Stimulated activated CD4-positive, alpha-beta T cell treated with anti-CD3 and anti-CD28 coated beads, Interleukin-15, amount 100 ng/mL, for 1 hour (primary cell): ENCODE results near the gene KCTD4.
"Not testable (repeated sequence)": the region's sequence is repeated elsewhere in the genome, so short reads cannot be mapped to it uniquely, and the experiment has no call there.

Source experiments
- DNase-seq, 2 donors: peaks; one replicate each; pipeline ENCODE4 v3.0.0-alpha.2; 2020; ENCODE audit warnings: low read depth in 1 of 2, low spot score in 1 of 2

Gene KCTD4

GRCh38 chr13:45216193-45216592 lies 15.3 kb upstream of the KCTD4 start:
- DNase-seq: no peak

- no peak for DNase-seq
Observed at GRCh38 chr13:45215392-45216077, 14.7 kb upstream of the KCTD4 start.

DNA sequence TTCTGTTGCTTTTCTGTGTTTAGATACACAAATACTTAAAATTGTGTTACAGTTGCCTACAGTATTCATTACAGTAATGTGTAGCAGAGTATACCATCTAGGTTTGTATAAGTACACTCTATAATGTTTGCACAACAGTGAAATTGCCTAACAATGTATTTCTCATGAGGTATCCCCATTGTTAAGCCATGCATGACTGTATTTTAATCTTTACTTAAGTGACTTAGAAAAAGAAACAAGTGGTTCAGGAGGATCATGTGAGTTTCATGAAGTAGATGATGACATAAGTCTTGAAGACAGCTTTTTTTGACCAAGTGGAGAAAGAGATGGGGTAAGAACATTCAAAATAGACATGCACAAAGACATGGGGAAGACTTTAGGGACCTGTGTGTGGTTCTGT lies 8.4 kb upstream of the KCTD4 start:
- DNase-seq: no peak

GRCh38 chr13:45208132-45208531 lies 7.3 kb upstream of the KCTD4 start:
- no peak for DNase-seq

DNA sequence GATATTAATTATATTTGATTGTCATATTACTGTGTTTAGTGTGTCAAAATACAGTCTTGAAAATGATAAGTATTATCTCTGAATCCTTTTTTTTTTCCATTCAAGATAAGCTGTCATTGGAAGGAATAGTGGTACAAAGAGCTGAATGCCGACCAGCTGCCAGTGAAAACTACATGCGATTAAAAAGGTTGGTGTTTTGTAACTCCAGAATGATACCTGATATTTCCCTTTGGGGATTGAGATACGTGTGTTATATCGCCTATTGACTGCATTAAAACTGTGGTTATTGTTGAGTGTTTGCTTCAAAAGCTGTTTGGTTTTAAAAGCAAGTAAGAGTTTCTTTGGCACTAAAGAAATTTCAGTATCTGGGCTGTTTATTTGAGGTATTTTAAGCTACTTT lies 6.5 kb upstream of the KCTD4 start:
- DNase-seq: no peak

DNA sequence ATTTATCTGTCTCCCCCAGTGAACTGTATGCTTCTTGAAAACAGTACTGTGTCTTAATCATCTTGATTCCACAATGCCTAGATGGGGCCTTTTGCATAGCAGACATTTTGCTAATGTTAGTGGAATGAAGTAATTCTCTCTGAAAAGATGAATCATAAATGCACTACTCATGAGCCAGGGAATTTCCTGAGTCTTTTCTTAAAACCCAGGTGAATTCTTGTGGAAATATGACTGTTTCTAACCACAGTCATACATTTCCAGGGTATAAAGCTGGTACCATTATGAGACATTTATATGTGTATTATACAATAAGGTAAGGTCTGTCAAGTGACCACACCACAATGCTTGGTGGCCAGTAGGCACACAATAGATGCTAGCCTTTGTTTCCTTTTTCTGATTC lies 5.5 kb upstream of the KCTD4 start:
- DNase-seq: no peak

GRCh38 chr13:45205124-45205523 lies 4.3 kb upstream of the KCTD4 start:
- DNase-seq: no peak

- no peak for DNase-seq
Observed at GRCh38 chr13:45199711-45200110, 1.1 kb downstream of the KCTD4 start.

DNA sequence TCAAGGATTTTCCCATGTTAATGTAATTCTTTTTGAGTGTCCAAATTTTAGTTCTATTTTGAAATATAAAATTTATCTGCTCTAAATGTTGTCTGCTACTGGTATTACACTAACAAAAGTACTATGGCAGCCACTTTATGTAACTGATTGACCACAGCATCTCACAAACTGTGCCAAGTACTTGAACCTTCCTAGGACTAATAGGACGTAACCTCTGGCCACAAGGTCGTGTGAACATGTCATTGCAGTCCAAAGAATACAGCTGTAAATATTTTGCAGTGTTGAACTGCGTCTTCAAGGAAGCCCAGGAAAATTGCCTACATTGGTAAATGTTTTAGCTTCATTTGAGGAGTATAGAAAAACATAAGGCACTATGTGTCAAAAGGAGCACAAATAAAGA lies 1.9 kb downstream of the KCTD4 start:
- DNase-seq: no peak

- no peak for DNase-seq
Observed at GRCh38 chr13:45198041-45198440, 2.8 kb downstream of the KCTD4 start.

DNA sequence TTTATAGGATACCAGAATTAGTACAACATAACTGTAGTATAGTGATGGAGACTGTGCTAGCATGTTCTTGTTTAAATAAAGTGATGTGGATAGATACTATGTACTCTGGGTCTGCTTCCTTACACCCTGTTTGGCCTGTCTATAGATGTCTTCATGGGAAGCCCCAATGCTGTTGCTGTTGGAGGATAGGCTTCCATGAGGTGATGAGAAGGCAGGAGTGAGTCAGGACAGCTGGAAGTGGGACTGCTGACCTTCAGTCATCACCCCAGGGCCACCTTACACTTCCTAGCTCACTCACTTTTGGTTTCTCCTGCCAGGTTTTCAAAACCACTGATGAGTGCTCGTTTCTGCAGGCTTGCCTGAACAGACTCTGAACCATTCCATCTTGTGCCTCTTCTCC lies 4.2 kb downstream of the KCTD4 start:
- no peak for DNase-seq

DNA sequence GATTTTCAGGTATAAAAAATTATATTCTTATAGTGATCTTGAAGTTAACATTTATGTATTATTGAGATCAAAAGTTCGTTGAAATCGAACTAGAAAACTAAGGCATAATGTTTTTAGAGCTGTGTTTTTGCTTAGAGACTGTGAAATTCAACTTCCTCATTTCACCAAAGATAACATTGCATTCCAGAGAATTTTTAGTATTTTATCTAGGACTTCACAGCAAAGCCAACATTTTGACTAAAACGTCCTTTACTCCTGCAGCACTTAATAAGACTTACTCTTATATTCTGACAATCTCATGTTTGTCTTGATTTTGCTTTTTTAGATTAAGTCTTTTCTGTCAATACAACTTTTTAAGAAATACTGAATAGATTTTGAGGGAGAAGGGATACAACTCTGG lies 4.7 kb downstream of the KCTD4 start:
- no peak for DNase-seq

GRCh38 chr13:45195421-45195820 lies 5.4 kb downstream of the KCTD4 start:
- DNase-seq: no peak

DNA sequence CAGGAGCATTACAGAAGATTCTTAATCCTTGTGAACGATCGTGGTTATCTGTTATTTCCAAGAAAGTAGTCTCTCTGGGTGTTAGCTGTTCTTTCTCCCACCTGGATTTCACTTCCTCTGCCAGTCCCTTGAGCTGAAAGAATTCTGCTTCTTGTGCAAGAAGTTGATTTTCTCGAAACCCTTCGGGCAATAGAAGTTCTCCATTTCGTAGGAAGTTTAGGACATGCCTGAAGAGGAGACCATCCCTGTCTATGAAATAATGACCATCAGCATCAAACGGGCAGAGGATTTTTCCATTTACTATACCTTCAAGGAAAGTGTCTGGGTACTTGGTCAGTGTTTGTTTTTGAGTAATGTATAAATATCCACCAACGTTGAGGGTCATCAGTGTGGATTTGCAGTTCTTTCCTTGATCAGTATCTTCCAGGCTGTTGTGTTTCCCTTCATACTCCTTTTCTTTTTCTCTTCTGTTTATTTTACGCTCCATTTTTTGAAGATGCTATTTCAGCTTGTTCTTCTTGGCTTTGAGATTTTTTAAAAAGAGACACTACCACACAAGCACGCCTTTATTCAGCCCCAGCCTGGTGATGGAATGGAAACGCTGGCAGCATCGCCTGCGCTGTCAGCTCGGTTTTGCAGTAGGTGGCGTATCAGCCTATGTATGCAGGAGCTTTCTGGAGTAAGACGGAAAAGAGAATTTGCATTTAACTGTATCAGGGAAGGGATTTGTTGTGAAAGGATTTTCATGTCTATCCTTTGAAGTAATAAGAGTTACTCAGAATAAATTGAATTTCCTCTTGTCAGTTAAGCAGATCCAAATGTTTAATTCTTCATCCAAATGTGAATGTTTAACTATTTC lies 6.5 kb downstream of the KCTD4 start:
- no peak for DNase-seq

- DNase-seq: no peak
Observed at GRCh38 chr13:45191874-45192273, 9.0 kb downstream of the KCTD4 start.

DNA sequence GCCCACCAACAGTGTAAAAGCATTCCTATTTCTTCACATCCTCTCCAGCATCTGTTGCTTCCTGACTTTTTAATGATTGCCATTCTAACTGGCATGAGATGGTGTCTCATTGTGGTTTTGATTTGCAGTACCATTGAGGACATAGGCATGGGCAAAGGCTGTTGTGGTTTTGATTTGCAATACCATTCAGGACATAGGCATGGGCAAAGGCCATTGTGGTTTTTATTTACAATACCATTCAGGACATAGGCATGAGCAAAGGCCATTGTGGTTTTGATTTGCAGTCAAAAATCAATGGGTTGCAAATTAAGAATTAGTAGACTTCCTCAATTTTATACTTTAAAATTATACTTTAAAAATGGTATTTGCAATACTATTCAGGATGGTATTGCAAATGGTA lies 11.3 kb downstream of the KCTD4 start:
- DNase-seq: not testable (repeated sequence)

DNA sequence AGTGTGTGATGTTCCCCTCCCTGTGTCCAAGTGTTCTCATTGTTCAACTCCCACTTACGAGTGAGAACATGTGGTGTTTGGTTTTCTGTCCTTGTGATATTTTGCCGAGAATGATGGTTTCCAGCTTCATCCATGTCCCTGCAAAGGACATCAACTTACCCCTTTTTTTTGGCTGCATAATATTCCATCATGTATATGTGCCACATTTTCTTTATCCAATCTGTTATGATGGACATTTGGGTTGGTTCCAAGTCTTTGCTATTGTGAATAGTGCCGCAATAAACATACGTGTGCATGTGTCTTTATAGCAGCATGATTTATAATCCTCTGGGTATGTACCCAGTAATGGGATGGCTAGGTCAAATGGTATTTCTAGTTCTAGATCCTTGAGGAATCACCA lies 11.8 kb downstream of the KCTD4 start:
- DNase-seq: not testable (repeated sequence)

DNA sequence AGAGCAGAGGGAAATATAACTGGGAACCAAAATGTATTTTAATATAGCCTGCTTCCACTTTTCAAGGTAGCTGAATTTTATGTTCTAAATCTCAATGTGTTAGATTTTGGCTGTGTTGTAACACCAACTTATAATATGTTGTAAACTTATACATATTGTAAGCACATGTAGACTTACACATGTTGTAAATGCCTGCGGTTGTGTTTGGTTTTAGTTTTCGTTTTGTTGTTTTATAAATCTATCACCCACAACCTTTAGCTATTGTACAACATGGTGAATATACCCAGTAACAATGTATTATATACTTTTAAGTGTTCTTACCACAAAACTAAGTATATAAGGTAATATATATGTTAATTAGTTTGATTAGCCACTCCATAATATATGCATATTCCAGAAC lies 15.6 kb downstream of the KCTD4 start:
- DNase-seq: no peak

- no peak for DNase-seq
Observed at GRCh38 chr13:45184693-45185092, 16.2 kb downstream of the KCTD4 start.

GRCh38 chr13:45180713-45181601 lies 19.9 kb downstream of the KCTD4 start:
- DNase-seq: no peak

DNA sequence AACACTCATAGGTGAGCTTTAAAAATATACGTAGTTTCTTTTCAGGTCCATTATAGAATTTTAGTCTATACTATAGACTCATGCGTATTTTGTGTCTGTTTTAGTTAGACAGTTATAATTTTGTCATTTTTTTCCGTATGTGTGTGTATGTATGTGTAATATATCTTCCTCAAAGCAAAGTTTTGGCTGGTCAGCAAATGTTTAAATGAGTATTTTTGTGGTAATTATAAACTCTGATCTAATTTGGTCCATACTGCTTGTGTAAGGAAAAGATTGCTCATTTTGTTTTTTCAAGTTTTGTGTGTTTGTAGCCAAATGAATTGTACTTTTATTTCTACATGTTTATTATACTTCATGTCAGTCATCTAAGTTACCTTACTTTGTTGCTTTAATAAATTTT lies 20.5 kb downstream of the KCTD4 start:
- no peak for DNase-seq

DNA sequence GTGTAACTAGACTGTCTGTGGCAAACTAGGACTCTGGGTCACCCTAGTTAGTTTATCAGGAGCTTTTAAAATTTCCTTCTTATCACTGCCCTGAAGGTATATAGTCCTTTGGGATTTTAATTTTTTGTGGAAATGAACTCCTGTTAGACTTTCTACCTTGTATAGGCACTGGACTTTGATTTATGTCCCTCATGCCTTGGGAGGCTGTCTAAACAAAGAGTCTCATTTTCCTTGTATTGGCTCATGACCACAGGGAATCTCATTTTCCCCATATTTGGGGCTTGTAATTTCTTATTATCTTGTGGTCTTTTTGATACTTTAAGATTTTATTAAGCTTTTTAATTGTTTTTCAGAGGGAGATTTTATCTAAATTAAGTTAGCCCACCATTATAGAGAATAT lies 21.4 kb downstream of the KCTD4 start:
- no peak for DNase-seq
